TTC549 (cell line): ENCODE measurements around the gene DUSP16.
"Not testable (repeated sequence)": the region's sequence is repeated elsewhere in the genome, so short reads cannot be mapped to it uniquely, and the experiment has no call there.

Experiments
- FAIRE-seq: peaks from 2 replicates; lab custom pipeline; 2012; peaks lifted over from hg19 to GRCh38; lab: Jason Lieb, UNC

DUSP16 gene

DNA sequence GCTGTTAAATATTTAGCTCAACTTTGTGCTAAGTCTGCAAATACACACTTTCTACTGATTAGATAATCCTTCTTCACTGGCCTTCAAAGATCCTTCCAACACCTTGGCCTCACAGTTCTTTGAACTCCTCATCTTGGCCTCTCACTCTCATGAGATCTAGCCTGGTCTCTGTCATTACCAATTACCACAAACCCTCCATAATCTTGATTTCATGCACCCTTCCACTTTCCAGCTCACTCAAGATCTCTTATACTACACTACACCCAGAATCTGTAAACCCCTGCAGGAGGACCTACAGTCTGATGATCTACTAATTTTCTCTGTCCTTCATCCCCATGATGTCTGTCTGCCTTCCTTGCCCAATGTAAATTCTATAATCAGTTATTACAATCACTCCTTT is 71.1 kb downstream of the DUSP16 start:
- no peak for FAIRE-seq

DNA sequence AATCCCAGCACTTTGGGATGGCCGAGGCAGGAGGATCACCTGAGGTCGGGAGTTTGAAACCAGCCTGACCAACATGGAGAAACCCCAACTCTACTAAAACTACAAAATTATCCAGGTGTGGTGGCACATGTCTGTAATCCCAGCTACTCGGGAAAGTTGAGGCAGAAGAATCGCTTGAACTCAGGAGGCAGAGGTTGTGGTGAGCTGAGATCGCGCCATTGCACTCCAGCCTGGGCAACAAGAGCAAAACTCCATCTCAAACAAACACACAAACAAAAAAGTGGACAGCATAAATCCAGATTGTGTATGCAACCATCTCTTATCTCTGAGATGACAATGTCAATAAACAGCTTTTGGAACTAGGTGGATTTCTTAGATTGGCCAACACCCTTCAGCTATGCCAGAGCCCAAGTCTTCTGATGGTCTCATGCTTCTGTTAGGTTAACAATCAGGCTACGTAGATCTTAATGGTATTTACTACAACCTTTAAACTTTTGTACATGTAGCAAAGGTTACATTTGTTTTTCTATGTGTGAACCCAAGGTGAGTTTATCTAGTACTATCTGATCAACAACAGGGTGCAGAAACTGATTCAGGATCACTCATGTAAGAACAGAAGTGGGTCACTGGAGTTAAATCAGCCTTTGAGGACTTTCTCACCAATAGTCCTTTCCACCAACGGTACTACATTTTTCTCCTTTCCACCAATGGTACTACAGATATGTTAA is 73.7 kb downstream of the DUSP16 start:
- FAIRE-seq, result no peak

DNA sequence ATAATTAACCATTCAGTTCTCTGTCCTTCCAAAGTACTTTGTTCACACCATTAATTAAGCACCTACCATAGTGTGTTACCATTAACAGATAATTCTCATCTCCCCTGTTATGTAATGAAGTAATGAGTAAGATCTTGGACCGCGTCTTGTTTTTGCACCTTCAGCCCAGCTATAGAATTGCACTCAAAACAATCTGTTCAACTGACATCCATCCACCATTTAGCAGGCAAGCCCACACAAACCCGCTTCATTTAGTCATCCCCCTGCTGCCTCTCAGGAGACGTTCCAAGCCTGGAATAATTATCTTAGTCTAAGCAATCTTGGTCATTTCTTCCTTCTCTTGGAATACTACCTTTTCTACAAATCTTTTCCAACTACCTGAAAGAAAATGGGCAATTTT is 74.4 kb downstream of the DUSP16 start:
- FAIRE-seq, result no peak

DNA sequence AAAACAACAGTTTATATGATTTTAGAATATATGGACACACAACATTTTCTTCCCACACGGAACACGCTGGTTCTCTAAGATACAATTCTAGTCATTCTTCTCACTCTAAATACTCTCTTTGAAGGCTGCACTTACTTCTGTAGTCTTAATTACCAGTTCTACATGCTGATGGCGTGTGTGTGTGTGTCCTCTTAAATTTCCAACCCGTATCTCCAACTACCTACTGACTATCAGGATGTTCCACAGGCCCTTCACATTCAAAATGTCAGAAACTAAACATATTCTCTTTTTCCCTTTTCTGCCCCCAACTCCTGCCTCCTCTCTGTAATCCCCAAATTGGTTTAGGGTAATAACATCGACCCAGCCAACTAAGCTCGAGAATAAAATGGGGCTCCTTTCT is 75.2 kb downstream of the DUSP16 start:
- no peak for FAIRE-seq

DNA sequence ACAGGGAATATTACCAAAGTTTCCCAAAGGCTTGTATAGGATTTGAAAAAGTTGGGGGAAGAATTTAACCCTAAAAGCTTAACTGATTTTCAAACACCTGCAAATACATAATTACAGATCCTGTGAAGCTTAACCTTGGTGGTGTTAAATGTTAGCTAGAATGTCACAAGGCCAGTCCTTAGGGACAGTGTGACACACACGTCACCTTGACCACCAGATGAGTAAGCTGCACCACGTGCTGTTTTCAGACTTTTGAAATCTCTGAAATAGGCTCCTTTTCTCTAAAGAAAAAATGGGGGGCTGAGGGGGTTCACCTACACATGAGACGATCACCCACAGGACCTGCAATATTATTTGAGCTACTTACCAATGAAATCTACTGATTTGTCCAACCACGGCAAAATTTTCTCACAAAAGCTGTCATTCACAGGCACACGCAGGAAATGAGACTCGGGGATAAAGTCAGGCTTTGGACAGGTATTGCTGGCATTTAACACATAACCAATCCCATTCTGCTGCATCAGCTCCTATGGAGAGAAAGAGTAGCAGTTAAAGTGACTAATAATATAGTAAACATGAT is 75.9 kb downstream of the DUSP16 start:
- FAIRE-seq, result no peak

DNA sequence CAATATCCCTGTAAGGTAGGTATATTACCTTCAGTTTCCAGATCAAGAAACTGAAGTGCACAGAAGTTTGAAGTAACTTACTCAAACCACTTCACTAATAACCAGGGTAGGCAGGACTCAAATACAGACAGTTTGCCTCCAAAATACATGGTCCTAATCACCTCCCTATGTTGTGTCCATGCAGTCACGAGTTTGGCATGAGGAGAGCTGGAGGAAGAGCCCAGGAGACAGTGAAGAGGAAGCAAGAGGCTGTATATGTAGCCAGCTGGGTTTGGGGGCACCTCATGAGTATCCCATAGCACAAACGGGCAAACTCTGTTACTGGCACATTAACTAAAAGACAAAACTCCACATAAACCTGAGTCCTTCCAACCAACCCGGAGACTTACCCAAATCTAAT is 79.2 kb downstream of the DUSP16 start:
- no peak for FAIRE-seq

DNA sequence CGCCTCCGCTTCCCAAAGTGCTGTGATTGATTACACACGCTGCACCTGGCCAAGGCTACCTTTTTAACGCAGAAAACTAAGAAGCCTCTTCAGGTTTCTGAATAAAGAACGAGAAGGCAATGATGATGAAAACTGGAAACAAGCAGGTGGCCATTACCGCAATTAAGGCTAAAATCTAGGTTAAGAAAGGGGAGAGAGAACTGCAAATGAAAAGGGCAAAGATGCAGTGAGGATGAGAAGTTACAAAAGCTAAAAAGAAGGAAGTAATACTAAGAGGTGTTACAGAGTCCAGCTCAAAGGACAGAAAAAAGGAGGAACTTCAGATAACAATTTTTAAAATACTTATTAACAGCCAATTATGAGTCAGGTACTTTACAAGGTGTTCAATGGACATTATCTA is 79.7 kb downstream of the DUSP16 start:
- FAIRE-seq, result no peak

DNA sequence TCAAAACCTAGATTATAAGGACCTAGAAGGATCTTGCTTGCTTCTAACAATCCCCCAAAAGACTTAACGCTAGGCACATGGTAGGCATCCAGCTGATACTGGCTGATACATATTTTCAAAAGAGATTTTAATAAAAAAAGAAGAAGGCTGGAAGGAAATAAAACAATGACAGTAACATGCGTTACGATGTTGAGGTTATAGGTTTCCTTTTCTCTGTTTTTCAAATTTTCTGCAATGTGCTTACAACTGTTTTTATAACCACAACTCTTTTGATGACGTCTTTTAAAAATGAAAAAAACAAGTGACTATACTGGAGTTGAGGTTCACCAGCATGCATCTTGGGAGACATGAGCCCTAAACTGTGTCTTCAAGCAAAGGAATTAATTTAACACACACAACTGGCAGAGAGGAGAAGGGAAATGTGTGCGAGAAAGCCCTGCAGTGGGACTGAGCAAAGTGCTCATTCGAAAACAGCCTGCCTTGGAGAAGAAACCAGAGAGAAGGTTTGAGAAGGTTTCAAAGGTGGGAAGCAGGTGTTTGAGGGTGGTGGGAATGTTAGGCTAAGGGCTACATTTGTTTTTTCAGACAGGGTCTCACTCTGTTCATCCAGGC is 80.4 kb downstream of the DUSP16 start:
- no peak for FAIRE-seq

DNA sequence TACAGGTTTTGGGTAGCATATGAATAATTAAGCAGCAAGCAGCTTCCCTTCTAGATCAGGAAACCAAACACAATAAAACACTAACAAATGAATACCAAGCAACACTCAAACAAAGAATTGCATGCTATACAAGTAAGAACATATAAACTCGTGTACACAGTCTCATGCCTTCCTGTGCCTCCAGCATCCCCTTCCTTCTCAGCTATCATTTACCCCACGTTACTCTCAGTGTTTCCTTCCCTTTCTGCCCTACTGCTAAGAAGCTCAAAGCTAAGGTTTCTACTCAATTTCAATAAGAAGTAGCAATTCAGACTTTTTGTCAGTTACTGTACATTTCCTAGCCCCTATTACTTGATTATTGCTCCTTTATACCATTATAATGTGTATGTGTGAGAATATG is 81.0 kb downstream of the DUSP16 start:
- no peak for FAIRE-seq

DNA sequence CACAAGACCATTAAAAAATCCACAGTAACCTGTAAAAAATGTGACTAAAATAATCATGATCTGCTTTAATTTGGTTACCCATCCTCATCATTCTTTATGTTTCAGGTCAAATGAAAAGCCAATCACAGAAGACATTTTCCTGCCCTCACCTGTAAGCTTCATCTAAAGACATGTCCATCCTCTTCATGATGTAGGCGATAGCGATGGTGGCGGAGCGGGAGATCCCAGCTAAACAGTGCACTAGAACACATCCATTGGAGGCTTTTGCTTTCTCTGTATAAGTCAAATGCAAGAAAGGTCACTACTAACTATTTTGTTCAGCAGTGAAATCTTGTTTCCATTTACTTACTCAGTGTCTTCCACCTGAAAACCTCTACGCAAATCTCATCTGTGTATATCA is 82.6 kb downstream of the DUSP16 start:
- no peak for FAIRE-seq

DNA sequence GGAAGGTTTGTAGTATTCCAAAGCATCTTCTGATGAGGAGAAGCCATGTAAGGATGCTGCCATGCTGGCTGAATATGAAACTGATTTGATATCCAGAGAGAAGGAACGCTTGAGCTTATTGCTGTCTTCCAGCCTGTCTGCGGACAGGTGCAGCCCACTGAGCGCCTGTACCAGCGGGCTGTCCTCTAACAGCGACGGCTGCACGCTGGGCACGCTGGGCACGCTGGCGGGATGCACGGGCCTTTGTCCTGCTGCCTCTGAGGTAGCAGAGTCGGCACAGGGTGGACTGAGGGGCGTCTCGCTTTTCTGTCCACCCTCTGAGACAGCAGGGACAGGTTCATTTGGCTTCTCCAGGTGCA is 85.2 kb downstream of the DUSP16 start:
- no peak for FAIRE-seq

DNA sequence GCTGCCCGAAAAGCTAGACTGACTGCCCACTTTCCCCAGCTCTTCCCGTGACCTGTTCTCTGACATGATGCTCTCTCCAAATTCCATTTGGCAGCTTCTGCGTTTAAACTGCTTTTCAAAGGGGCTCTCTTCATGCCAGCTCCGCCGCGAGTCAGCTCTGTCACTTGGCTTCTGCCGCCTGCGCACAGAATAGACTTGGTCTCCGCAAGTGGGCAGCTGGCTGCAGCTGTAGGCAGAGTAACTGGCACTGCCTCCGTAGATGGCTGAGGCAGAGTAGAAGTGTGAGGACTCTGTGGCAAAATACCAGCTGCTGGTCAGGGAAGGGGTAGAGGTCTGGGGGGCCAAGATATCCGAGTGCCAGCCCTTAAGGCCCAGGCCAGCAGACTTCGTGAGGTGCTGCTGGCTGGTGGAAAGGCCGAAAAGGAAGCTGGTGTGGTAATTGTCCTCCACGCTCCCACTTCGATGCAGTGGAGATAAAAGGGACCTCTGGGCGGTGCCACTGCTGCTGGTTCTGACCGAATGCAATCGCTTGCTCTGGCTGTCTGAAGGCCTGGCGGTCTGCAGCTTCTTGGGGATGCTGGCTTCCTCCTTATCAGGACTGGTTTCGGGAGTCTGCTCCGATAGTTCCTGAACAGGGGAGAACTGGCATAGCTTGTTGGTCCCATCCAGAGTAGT is 85.7 kb downstream of the DUSP16 start:
- no peak for FAIRE-seq

DNA sequence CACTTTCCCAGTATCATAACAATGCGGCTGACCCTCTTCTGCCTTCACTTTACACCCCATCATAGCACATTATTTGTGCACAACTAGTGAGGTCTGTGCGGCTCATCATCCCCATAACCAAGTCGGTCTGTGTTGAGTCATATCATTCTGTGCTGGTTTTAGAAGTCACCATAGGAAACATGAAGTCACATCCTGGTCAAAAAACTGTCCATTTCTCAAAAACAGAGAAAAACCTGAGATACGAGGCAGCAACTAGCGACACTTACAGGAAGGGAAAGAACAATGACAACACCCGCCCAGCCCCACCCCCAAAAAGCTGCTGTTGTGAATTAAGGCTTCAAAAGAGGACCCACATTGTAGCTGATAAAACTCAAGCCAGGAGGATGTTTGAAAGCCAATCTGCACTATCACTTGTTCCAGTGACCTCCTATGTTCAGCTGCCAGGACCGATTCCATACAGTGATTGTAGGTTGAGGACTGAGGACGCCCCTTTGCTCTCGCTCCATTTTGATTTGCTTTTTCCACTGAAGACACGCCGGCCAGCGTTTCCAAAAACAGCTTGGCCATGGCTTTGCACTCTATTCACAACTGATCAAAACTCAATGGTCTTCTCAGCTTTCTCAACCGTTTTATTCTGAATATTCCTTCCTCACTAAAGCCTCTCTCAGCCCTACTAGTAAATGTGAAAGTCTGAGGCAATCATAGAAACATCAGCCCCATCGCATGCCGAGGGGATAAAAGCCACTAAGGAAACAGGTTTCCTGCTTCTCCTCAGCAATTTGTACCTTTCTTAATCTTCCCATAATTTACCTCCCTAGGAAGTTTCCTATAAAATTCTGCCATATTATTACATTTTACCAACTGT is 87.5 kb downstream of the DUSP16 start:
- no peak for FAIRE-seq

DNA sequence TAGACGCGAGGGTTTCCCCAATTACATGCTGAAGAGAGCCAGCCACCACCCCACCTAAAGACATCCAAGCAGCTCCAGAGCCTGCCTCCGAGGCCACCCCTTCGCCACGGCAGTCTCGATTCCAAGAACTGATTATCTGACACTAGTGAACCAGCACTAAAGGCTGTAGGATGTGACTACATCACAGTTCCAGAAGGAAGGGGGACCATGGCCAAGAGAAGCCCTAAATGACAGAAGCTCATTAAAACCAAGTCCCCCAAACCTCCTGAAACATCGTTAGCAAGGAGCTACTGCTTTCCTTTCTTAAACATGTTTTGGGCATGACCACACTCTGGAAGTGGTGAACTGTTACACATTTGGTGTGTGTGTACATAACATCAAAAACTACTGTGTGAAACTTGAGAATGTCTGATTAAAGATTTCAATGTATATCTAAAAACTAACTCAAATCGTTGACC is 88.2 kb downstream of the DUSP16 start:
- no peak for FAIRE-seq

DNA sequence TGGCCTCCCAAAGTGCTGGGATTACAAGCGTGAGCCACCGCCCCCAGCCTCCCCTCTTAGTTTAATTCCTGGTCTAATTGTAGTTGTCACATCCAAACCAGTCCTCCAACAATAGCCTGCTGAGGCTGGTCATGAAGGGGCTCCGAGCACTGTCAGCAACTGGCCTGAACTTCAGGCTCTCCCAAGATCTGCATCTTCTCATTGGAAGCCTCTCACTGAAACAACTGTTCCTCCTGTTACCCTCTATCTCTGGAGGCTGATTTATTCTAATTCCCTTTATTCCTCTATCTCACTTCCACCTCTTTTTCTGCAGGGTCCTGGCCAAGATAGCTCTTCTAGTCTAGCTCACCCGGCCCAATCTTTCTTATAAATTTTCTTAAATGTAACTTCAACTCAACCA is 89.4 kb downstream of the DUSP16 start:
- no peak for FAIRE-seq

DNA sequence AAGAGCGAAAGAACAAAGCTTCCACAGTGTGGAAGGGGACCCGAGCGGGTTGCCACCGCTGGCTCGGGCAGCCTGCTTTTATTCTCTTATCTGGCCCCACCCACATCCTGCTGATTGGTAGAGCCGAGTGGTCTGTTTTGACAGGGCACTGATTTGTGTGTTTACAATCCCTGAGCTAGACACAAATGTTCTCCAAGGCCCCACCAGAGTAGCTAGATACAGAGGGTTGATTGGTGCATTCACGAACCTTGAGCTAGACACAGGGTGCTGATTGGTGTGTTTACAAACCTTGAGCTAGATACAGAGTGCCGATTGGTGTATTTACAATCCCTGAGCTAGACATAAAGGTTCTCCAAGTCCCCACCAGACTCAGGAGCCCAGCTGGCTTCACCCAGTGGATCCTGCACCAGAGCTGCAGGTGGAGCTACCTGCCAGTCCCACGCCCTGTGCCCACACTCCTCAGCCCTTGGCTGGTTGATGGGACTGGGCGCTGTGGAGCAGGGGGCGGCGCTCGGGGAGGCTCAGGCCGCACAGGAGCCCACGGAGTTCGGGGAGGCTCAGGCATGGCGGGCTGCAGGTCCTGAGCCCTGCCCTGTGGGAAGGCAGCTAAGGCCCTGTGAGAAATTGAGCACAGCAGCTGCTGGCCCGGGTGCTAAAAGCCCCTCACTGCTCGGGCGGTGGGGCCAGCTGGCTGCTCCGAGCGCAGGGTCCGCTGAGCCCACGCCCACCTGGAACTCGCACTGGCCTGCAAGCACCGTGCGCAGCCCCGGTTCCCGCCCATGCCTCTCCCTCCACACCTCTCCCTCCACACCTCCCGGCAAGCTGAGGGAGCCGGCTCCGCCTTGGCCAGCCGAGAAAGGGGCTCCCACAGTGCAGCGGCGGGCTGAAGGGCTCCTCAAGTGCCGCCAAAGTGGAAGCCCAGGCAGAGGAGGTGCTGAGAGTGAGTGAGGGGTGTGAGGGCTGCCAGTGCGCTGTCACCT is 90.4 kb downstream of the DUSP16 start:
- not testable (repeated sequence) for FAIRE-seq

DNA sequence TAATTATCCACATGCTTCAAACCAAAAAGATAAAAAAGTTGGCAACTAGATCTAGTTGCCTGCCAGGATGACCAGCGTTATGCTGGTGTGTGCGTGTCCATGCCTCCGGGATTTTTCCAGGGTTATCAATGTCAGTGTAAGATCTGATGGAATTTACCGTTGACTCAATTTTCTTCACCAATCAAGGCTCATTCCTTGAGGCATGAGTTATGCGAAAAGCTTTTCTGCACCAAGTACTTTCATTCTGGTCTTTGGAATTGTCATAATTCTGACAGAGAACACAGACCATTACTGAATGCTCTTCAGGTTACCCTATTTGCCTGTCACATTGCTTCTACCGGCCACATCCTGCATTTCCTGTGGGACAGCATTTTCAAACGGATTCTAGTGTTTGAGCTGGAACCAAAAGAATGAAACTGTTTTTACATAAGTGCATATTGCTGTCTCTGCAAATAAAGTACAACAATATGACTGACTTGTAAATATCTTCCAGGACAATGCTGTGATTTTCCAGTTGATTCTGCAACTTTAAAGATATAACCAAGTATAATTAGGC is 91.8 kb downstream of the DUSP16 start:
- no peak for FAIRE-seq

DNA sequence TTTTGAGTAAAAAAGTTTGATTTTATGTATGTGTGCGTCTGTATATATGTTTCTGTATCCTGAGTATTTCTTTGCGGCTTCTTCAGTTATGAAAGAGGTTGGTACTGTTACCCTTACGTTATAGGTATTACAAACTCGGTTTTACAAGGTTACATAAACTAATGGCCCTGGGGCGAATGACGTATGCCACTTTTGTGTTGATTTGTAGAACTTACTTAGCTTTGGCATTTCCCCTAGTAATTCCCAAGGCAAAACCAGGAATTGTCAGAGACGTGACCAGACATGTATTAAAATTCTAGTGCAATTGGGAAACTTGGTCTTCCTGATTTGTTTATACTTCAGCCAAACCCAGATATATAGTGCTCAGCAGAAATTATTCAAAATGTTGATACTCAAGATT is 93.3 kb downstream of the DUSP16 start:
- no peak for FAIRE-seq

DNA sequence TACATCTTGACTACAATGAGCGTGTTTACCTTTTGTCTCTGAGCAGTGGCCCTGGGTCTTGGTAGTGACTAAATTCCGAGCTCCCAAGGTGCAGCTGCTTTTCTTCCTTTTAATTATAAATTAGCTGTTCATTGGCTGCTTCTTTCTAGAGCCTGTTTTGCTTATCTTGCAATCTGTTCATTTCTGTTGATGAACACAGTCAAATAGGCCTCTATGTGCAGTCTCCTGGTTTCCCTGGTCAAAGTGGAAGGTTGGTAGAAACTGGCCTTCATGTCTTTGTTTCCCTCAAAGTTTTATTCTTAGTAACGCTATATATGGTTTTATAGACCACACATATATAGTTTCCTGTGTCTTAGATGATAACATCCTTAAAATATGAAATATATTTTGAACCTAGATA is 94.1 kb downstream of the DUSP16 start:
- no peak for FAIRE-seq

DNA sequence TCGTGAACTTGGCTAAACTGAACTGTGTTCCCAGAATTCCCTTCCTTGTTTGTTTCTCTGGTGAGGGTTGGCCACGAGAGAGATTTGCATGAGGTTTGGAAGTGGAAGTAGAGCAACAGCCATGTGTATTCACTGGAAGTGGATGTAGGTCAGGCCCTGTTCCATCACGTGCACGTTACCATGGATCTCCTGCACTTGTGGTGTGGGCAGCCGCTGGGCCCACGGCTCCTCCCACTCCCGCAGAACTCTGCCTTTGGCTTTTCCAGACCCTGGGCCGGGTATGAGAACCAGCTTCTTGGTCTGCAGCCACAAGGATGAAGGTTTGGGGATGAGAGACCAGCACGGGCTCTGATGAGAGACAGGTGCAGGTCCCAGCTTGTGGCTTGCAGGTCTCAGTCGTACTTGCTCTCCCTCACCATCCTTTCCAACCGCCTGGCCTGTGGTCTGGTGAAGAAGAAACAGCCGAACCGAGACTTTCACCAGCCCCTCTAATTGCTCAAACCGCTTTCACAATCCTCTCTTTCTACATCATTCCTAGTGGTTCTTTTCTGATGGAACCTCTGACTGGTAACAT is 94.9 kb downstream of the DUSP16 start:
- no peak for FAIRE-seq

DNA sequence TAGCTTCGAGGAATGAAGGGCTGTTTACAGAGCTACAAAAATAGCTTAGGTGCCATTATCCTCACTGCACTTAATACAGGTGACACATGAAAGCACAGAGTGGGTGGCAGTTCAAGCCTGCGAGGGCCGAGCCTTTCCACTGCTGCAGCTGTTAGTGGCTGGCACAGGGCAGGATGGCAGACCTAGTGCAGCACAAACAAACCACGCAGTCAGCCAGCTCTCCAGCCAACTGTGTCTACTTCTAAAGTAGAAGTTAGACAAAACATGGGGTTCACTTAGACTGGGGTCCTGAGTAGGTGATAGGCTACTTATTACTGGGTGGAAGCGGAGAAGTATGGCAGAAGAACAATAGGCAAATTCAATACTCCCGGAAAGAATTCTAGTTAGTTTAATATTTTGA is 95.4 kb downstream of the DUSP16 start:
- no peak for FAIRE-seq
